SU-DHL-6 (cell line): ENCODE measurements around the gene DDIT3.

Source experiments
- H2AFZ ChIP-seq: fragments of 200-600 bp; sonication (generic); 2 replicates; pipeline ENCODE4 v1.6.1; 2014; ENCODE audit warnings: low read depth, mild to moderate bottlenecking, moderate library complexity, mixed read lengths, antibody characterized with exemption, low read length; ENCODE audit not compliant: severe bottlenecking
- H3F3A ChIP-seq: fragments of 200-600 bp; shearing (Covaris generic); 2 replicates; pipeline ENCODE4 v1.6.0; 2016; ENCODE audit warnings: antibody characterized with exemption, mild to moderate bottlenecking; ENCODE audit not compliant: insufficient read depth
- H3K27ac ChIP-seq: fragments of 200-600 bp; sonication (generic); 2 replicates; pipeline ENCODE4 v1.5.1; 2016; ENCODE audit warnings: low read depth, mild to moderate bottlenecking, low read length, moderate library complexity, mixed read lengths
- H3K27me3 ChIP-seq: fragments of 200-600 bp; sonication (generic), shearing (Covaris generic); 2 replicates; pipeline ENCODE4 v1.6.0; 2014; ENCODE audit warnings: mild to moderate bottlenecking, low read length
- H3K36me3 ChIP-seq: fragments of 200-600 bp; sonication (generic); 2 replicates; pipeline ENCODE4 v1.6.1; 2014; ENCODE audit warnings: mild to moderate bottlenecking, low read length, mixed read lengths
- H3K4me2 ChIP-seq: fragments of 300-600, 200-600 bp; shearing (Covaris generic), sonication (generic); 2 replicates; pipeline ENCODE4 v1.6.0; 2014; ENCODE audit warnings: low read length, low read depth, mild to moderate bottlenecking; ENCODE audit not compliant: poor library complexity, severe bottlenecking
- H3K4me3 ChIP-seq: fragments of 200-600 bp; sonication (generic); 2 replicates; pipeline ENCODE4 v1.5.1; 2014; ENCODE audit warnings: antibody characterized with exemption, low read length, mild to moderate bottlenecking, mixed read lengths; ENCODE audit not compliant: insufficient read depth, poor library complexity, severe bottlenecking
- H3K79me2 ChIP-seq: fragments of 200-600 bp; sonication (generic); 2 replicates; pipeline ENCODE4 v1.6.1; 2014; ENCODE audit warnings: mild to moderate bottlenecking, low read length, moderate library complexity; ENCODE audit not compliant: insufficient read depth
- H3K9ac ChIP-seq: fragments of 200-600 bp; sonication (generic); 2 replicates; pipeline ENCODE4 v1.7.0; 2014; ENCODE audit warnings: mild to moderate bottlenecking, low read length
- H3K9me2 ChIP-seq: fragments of 200-600 bp; sonication (generic); replicated peaks from 2 replicates; pipeline ENCODE4 v1.6.1; 2014; ENCODE audit warnings: low read length; ENCODE audit not compliant: insufficient read depth
- H3K9me3 ChIP-seq: fragments of 200-600 bp; sonication (generic); 2 replicates; pipeline ENCODE4 v1.6.1; 2014; ENCODE audit warnings: low read length, mixed read lengths; ENCODE audit not compliant: insufficient read depth
- H4K20me1 ChIP-seq: fragments of 200-600 bp; sonication (generic); 2 replicates; pipeline ENCODE4 v1.6.1; 2014; ENCODE audit warnings: low read depth, mild to moderate bottlenecking, antibody characterized with exemption, low read length, moderate library complexity, mixed read lengths
- EZH2phosphoT487 ChIP-seq: fragments of 200-600 bp; sonication (generic), shearing (Covaris generic); conservative IDR thresholded peaks from 2 replicates; pipeline ENCODE4 v1.6.1; 2018; ENCODE audit warnings: mild to moderate bottlenecking, antibody characterized with exemption, low read length, moderate library complexity, mixed read lengths
- TF ChIP-seq, protein P1 (sequence below): fragments of 200-600 bp; sonication (generic); IDR thresholded peaks from one replicate; pipeline ENCODE4 v1.5.1; 2017; ENCODE audit warnings: antibody characterized with exemption, mild to moderate bottlenecking, low read length, moderate library complexity; ENCODE audit not compliant: insufficient read depth, poor library complexity, severe bottlenecking

Gene DDIT3

GRCh38 chr12:57487055-57487596 lies 33.2 kb downstream of the DDIT3 start:
- Histone ChIP-seq H3K4me2 (peak overlapping the region; percentile 50), H3K9me3 (no peaks in the 10 kb centered on the region), H4K20me1 (no peaks in the 10 kb centered on the region), H3K36me3 (peaks cover 10% of the 10 kb centered on the region), H3K79me2 (peaks cover 30% of the 10 kb centered on the region), H3K9ac (no peak overlapping the region), H3K4me3 (peak overlapping the region; percentile 23), H3K27me3 (no peaks in the 10 kb centered on the region), H3K9me2 (no peaks in the 10 kb centered on the region), H3F3A (no peaks in the 10 kb centered on the region), H3K27ac (no peak overlapping the region), H2AFZ (peak overlapping the region; percentile 75)
- TF ChIP-seq, protein P1, sequence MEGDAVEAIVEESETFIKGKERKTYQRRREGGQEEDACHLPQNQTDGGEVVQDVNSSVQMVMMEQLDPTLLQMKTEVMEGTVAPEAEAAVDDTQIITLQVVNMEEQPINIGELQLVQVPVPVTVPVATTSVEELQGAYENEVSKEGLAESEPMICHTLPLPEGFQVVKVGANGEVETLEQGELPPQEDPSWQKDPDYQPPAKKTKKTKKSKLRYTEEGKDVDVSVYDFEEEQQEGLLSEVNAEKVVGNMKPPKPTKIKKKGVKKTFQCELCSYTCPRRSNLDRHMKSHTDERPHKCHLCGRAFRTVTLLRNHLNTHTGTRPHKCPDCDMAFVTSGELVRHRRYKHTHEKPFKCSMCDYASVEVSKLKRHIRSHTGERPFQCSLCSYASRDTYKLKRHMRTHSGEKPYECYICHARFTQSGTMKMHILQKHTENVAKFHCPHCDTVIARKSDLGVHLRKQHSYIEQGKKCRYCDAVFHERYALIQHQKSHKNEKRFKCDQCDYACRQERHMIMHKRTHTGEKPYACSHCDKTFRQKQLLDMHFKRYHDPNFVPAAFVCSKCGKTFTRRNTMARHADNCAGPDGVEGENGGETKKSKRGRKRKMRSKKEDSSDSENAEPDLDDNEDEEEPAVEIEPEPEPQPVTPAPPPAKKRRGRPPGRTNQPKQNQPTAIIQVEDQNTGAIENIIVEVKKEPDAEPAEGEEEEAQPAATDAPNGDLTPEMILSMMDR = no peak
- no peak for TF ChIP-seq EZH2phosphoT487

DNA sequence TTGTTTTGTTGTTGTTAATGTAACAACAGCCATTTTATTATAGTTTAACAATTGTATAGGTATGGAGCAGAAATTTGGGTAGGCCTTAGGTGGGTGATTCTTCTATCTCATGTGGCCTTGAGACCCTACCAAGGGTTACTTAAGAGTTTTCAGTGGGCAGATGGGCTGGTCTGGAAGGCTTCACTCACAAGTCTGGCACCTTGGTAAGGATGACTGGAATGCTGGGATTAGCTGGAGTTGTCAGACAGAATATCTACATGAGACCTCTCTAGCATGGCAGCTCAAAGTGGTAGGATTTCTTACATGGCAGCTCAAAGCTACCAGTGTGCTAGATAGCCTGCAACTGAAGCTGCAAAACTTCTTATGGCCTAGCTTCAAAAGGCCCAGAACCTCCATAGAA lies 34.6 kb downstream of the DDIT3 start:
- Histone ChIP-seq H4K20me1 (no peaks in the 10 kb centered on the region), H3K79me2 (peaks cover 26% of the 10 kb centered on the region), H3K27me3 (no peaks in the 10 kb centered on the region), H2AFZ (no peak overlapping the region), H3K9me2 (no peaks in the 10 kb centered on the region), H3F3A (peaks cover 4% of the 10 kb centered on the region; the same call in 1 of the 2 replicates), H3K36me3 (no peaks in the 10 kb centered on the region; the same call in 1 of the 2 replicates), H3K27ac (no peak overlapping the region), H3K9ac (no peak overlapping the region), H3K9me3 (no peaks in the 10 kb centered on the region), H3K4me3 (no peak overlapping the region), H3K4me2 (no peak overlapping the region)
- TF ChIP-seq, protein P1 = no peak
- TF ChIP-seq EZH2phosphoT487 = no peak

DNA sequence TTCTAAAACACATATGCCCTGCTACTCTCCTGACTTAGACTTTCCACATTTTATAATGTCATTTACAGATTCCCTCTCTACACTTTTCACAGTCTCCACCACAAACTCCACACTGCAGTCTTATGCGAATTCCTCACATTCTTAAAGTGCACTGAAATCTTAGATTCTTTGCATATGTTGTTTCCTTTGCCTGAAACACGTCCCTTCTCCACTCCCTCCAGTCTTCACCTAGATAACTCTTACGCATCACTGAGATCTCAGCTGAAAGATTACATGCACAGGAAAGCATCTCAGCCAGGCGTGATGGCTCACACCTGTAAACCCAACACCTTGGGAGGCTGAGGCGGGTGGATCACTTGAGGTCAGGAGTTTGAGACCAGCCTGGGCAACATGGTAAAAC lies 36.8 kb downstream of the DDIT3 start:
- H3K9ac ChIP-seq = no peak overlapping the region
- no peaks in the 10 kb centered on the region for H3K36me3 ChIP-seq
- no peaks in the 10 kb centered on the region for H3K9me2 ChIP-seq
- no peak overlapping the region for H3K4me2 ChIP-seq
- TF ChIP-seq EZH2phosphoT487 = no peak
- TF ChIP-seq, protein P1 = no peak
- H3K9me3 ChIP-seq = no peaks in the 10 kb centered on the region
- H4K20me1 ChIP-seq = no peaks in the 10 kb centered on the region
- H3K27me3 ChIP-seq = no peaks in the 10 kb centered on the region
- no peak overlapping the region for H3K4me3 ChIP-seq
- H3K27ac ChIP-seq = no peak overlapping the region
- peaks cover 6% of the 10 kb centered on the region for H3K79me2 ChIP-seq
- H2AFZ ChIP-seq = no peak overlapping the region
- peaks cover 5% of the 10 kb centered on the region; the same call in 1 of the 2 replicates for H3F3A ChIP-seq
